GM19328 (cell line): ENCODE data around the gene NDUFS7.

ENCODE experiments used
- ATAC-seq: cut with Tn5 transposase; IDR thresholded peaks from one replicate; pipeline ENCODE4 v1.9.1; 2021; ENCODE audit warnings: mild to moderate bottlenecking, moderate library complexity; ENCODE audit not compliant: unreplicated experiment

The NDUFS7 gene

DNA sequence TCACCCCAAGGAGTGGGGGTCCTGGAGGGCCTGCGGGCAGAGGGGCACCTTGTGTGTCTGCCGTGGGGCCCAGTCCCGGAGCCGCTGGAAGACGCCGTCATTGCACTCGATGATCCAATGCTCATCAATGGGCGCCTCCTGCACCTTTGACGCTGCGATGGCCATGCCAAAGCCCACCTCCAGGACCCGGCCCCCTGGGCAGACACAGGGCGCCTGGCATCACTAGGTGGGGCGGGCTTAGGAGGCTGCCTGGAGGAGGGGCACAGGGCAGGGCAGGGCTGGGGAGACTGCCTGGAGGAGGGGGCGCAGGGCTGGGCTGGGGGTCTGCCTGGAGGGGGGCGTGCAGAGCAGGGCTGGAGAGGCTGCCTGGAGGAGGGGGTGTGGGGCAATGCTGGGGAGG is 16.0 kb downstream of the NDUFS7 start:
- no peak for ATAC-seq

DNA sequence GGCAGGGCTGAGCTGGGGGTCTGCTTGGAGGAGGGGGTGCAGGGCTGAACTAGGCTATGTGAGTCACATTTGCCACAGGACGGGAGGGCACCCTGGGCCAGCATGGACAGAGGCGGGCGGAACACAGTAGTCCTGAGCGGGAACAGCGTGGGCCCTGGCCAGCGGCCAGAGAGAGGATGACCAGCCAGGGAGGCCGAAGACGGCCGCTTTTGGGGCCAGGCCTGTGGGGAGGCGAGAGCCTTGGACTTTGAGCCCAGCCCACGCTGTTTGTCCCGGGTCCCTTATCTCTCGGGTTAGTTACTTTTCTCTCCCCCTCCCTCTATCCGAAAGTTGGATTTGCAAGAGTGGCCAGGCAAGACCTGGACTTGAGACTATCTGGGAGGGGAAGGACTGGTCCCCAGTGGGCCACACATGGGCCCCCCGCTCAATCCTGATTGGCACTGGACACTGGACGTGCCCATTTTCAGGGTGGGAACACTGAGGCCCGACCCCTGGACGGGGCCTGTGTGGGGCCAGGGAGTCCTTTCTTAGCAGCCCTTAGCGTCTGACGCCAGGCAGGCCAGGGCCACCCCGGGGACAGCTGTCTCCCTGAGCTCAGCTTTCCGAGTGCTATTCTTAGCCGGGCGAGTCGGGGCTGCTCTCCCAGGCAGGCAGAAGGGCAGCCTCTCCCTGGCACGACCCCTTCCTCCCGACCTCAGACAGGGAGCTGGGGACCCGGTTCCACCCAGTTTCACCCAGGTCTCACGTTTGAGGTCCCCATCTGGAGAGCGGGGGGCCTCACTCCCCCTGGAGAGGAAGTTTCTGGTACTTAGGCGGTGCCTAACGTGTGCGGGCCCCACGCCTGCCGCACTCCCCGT is 16.8 kb downstream of the NDUFS7 start:
- ATAC-seq: no peak

DNA sequence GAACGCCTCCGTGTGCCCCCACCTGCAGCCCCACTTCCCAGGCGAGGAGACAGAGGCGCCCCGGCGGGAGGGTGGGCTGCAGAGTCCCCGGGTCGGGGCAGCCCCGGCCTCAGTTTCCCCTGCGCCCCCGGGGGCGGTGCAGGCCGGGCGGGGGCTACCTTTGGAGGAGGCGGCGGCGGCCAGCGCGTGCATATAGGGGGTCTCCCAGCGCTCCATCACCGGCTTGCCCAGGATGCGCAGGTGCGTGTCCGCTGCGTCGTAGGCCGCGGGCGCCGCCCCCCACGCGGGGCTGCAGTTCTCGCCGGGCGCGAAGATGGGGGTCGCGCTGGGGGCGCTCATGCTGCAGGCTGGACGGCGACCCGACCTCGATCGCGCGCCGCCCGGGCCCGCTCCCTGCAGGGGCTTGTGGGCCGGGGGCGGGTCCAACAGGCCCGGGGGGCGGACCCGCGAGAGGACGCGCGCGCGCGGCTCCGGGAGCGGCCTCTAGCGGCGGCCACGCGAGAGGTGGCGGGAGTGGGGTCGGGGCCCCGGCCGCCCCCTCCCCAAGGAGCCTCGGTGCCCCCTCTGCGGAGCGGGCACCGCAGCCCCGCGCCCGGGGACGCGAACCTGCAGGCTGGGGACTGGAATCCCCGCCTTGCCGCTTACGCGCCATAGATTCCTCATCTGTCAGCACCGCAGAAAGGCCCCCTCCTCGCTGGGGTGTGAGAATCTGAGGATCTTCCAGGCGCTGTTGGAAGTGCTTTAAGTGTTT is 17.6 kb downstream of the NDUFS7 start, which contains the start of gene GAMT:
Gene GAMT, minus strand, starts transcription at position 405 of the 751 bp plus-strand sequence. Its CDS starts 66 bp downstream, at position 339.
- ATAC-seq: no peak

DNA sequence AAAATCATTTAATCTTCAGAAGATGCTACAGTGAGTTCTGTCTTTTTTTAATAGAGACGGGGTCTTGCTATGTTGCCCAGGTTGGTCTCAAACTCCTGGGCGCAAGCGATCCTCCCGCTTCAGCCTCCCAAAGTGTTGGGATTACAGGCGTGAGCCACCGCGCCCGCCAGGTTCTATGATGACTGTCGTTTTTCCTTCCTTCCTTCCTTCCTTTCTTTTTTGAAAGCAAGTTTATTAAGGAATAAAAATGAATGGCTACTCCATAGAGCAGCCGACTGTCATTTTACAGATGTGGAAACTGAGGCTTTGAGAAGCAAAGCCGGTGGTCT is 18.1 kb downstream of the NDUFS7 start:
- no peak for ATAC-seq

DNA sequence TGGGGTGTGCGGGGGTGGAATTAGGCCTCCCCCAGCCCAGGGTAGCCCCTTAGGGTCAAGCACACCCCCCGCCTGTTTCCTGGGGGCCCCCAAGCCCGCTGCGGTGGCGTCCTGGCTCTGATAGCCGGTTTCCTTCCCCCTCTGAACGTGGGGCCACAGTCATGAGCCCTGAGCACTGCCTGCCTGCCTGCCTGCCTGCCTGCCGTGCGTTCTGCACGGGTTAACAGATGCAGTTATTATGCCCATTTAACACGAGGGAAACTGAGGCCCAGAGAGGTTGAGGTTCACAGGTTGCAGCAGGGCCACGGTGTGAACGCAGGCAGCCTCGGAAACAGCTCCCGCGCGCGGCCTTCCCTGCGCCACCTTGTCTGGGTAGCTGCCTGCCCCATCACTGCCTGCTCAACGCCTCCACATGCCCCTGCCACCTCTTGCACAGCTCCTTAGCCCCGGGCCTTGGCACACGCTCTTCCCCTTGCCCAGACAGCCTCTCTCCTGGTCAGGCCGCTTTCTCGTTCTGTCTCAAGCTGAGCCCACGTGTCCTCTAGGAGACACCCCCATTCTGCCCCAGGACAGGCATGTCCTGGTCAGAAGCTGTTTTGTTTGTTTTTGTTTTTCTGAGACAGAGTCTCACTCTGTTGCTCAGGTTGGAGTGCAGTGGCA is 18.8 kb downstream of the NDUFS7 start:
- no peak for ATAC-seq

DNA sequence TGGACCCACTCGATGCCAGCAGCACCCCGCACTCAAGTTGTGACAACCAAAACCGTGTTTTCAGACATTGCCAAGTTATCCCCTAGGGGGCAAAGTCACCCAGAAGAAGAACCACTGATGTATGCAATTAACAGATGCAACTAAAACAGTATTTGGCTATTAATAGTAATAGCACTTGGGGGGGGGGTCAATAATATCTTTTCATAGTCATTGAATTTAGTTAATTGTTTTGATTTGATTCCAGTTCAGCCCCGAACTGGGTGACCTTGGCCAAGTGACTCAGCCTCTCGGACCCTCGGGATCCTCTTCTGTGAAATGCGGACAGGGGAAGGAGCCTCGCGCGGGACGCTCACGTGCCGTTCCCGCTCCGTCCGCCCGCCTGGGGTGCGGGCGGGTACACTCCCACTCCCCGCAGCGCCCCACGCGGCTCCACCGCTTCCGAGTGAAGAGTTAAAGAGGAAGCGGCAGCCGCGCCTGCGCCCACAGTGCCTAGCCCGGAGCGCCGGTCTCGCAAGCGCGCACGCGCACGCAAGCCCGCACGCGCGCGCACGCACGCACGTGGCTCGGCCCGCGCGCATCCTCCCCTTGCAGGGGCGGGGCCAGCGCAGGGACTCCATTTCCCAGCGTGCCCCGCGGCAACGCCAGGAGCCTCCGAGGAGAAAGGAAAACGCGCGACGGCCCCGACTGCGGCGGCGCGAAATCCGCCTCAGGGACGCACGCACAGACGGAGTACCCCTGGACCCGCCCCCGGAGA is 23.2 kb downstream of the NDUFS7 start:
- ATAC-seq: peak; percentile 74

DNA sequence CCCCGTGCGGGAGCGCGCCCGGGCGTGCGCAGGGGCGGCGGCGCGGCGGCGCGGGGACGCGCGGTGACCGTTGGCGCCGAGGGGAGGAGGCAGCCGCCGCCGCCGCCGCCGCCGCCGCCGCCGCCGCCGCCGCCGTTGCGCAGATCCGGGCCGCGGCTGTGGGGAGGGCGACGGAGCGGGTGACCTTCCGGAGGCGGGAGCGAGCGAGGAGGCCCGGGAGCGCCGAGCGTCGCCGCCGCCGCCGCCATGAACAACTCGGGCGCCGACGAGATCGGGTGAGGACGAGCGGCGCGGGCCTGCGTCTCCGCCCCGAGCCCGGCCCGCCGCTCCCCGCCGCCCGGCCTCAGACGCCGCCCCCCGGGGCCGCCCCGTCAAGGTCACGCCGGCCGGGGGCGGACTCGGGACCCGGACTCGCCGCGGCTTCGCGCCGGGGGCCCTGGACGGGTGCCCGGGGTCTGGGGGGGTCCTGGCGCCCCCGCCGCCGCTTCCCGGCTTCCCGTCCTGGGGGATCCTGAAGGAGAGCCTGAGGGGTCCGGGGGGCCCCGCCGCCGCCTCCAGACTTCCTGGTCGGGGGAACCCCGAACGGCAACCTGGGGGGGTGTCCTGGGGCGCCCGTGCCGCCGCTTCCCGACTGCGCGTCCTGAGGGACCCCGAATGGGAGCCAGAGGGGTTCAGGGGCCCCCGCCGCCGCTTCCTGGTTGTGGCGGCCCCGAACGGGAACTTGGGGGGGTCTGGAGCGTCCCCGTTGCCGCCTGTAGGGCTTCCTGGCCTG is 24.0 kb downstream of the NDUFS7 start, which contains the start of gene DAZAP1:
Gene DAZAP1, plus strand, starts transcription at position 59 of the 772 bp plus-strand sequence. Its CDS starts 188 bp downstream, at position 247.
- ATAC-seq: peak; percentile 22

DNA sequence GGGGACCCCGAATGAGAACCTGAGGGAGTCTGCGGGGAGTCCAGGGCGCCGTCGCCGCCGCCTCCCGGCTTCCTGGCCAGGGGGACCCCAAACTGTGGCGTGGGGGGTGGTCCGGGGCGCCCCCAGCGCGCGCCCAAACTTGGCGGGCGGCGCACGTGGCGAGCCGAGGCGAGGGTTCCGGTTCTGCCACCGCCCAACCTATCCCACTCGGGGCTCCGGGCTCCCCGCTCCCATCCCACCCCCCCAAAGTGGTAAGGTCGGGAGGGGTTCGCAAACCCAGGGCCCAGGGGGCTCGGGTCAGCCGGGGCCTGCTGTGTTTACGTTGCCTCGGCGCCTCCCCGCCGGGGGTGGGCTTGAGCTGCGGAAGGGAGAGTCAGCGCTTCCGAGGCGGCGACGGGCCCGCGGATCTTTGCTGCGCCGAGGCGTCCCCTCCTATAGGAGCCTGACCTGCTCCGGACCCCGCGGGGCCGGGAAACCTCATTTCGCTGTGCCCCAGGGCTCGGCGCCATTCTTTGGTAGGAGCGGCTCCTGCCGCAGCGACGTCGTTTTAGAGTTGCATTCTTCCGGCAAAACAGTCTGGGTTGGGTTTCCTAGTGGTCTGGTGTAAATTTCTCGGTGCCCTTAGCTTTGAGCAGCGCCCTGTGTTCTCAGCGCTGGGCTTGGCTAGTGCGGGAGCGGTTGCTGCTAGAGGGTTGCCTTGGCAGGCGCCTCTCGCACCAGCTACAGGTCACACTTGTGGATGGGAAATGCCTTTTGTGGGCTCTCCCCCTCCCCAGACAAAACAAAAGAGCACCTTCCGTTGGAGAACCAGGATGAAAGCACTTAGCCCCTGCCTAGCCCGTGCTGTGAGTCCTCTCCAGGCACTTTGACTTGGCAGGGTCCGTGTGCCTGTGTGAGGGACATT is 24.8 kb downstream of the NDUFS7 start:
- ATAC-seq: no peak

DNA sequence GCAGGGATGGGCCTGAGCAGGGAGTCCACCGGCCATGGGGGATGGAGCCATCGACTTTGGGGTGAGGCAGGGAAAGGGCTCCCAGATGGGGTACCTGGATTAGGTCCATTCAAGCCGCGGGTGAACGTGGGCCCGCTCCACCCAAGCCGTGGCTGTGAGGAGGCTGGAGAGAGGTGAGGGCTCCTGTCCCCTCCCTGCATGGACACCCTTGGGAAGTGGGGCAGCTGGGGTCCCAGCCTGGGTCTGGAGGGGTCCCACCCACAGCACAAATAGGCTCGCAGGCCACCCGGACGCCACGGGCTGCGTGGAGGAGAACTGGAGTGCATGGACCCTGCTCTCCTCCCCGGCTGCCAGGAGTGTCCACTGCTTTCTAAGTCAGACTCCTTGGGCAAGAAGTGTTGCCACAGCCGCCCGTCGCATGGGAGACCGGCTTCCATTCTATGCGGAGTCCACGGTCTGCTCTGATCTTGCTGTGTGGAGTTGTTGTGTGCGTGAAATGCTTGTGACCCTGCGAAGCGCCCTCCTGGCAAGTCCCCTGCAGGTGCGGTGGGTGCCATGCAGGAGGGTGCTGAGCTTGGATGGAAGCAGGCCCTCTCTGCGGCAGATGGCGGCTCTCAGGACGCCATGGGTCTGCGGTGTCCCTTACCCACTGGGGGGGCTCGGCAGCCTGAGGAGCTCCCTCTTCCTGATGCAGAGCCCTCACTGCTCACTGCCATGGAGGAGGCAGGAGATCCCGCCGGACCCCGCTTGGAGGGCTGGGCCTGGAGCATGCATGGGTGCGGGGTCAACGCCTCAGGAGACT is 25.7 kb downstream of the NDUFS7 start:
- ATAC-seq: no peak

DNA sequence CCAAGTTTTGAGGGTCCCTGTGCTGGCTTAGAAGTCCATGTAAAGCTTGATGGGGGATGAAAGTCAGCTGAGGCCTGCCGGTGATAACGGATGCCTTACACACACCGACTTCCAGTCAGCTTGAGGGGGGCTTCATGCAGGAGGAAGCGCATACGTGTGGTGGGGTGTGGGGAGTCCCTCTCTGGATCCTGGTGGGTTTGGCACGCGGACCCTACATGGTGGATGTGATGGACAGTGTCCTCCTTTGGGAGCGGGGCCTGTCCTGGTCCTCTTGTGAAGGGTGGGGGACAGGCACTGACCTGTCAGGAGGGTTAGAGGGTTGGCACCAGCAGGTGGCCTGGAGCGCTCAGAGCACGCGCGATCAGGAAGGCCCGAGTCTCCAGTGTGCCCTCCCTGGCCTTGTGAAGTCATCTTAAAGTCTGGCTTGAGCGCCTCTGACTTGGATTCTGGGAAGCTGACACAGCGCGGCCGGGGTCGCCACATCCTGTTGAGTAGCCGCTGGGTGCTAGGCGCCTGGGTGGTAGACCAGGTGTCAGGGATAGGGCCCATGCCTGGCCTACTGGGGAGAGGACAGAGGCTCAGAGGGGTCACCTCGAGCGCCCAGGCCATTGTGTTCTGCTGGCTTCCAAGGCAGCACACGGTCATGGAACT is 26.6 kb downstream of the NDUFS7 start:
- ATAC-seq: no peak

DNA sequence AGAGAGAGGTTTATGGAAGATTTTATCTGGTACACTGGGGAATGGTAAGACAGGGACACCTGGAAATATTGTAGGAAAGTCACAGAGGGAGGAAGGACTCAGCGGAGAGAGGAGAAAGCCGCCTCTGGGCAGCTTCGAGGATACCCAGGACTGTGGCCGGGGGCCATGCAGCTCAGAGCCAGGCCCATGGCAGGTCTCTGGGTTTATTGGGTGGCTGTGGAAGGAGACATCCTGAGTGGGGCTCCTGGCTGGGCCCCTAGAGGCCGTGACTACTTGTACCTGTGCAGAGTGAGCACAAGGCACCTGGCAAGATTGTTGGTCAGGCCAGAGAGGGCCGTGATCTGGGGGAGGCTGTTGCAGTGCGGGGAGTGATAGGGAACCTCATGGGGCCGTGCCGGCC is 27.1 kb downstream of the NDUFS7 start:
- ATAC-seq: no peak

DNA sequence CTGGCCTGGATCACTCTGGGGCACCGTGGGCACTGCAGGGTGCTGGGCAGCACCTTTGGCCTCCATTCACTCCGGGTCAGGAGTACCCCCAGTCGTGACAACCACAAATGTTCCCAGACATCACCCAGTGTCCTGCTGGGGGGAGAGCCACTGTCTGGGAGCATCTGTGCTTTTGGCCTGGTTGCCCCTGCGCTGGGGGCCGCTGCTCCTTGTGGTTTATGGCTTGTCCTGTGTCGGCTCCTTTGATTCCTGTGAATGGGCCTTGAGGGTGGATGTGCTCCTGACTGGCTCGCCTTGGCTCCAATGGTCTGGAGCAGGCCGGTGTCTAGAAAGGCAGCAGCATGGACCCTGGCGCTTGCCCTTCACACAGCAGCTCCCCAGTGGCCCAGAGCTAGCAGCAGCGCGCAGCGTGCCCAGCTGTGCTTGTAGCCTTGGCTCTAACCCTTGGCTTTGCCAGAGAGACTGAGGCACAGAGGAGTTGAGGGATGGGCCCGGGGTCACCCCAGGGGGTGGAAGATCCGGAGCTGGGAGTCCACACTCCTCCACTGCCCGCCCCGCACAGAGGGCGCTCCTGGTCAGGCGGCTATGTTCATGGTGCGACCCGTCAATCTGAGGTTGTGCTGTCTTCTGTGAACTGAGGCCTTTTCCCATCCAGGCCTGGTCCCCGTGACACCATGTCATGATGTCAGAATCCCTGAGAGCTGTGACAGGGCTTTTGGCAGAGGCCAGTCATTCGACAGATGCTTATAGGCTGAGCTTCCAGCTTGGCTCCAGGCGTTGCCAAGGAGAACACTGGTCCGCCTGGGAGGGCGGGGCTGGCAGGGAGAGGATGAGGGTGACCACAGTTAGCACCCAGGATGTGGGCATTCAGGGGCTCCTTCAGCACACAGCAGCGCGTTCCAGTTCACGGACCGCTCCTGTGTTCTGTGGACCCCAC is 27.8 kb downstream of the NDUFS7 start:
- no peak for ATAC-seq

DNA sequence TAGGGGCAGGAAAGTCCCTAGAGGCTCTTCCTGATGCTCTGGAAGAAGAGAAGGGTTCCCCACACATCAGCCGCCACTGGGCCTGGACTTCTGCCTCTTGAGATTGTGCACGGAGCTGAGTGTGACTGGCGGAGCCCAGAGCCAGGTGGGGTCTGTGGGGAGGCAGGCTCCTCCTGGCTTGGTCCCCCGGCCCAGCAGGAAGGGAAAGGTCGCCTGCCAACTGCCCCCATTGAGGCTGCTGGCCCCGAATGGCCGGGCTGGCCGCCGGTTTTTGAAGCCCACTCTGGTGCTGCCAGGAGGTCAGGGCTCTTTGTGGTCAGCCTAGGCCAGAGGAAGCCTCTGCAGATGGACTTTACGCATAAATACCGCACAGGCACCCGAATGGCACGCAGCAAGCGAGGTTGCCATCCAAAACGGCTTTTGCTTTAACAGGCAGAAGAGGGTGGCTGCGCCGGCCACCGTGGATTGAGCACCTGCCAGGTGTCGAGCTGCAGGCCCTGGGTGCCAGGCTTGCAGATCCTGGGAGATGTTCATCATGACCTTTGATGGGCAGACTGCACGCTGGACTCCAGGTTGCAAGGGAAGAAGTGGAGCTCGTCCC is 28.7 kb downstream of the NDUFS7 start:
- no peak for ATAC-seq

DNA sequence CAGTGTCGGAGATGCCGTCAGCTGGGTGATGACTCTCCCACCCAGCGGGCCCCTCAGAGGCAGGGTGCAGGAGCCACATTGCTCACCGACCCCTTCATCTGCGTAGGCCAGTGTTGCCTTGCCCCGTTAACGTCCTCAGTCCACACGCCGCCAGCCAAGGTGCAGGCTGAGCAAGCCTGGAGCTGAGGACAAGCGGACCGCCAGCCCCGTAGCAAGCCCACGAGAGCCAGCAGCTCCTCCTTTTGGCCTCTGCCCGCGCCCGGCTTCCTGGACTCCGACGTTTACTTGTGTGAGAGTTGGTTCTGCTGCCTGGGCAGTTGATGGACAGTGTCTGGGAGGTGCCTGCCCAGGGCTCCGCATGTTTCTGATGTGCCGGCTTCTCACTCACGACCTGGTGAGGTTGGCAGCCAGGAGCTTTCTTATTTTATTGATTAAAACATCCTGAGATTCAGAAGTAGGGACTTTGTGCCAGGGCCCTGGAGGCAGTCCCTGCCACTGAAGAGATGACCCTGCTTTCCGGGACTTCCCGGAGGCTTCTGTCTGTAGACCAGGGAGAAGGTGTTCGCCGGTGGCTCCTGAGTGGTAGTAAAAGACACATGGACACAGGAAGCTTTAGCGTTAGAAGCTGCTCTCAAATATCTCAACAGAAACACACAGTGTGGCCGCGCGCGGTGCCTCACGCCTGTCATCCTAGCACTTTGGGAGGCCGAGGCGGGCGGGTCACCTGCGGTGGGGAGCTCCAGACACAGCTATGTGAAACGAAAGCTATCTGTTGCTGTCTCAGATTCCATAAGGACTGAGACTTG is 29.5 kb downstream of the NDUFS7 start:
- ATAC-seq: no peak
